ENCODE measurements around the gene YIF1A.

- TF ChIP-seq CTCF (IDR thresholded peaks at IDR 0.05; ENCODE audit: borderline replicate concordance, extremely low read depth, low read length, poor library complexity, severe bottlenecking) (no peak), EZH2 (IDR thresholded peaks at IDR 0.05; ENCODE audit: borderline replicate concordance, low read depth, low read length, severe bottlenecking) (no peak)
Measured at GRCh38 chr11:66287889-66288670, 863 bp downstream of the YIF1A start.

All from DND-41 (cell line).